Progenitor cell of endocrine pancreas (in vitro differentiated cells): Measurements from ENCODE around the gene MIGA2. TPM values are rescaled to one million over a fixed set of nuclear protein-coding genes. Genes with fewer than 3 reads are reported as not detected.
"Not testable (repeated sequence)": the region's sequence is repeated elsewhere in the genome, so short reads cannot be mapped to it uniquely, and the experiment has no call there.

Experiments used
- DNase-seq: peaks from one replicate; pipeline ENCODE4 v3.0.0; 2021; ENCODE audit warnings: low spot score; ENCODE audit not compliant: unreplicated experiment
- H3K27ac Mint-ChIP-seq: 2 replicates; pipeline ENCODE4 v1.8.0; 2021; ENCODE audit warnings: mild to moderate bottlenecking, moderate library complexity, mixed read lengths
- H3K27me3 Mint-ChIP-seq: 2 replicates; pipeline ENCODE4 v1.8.0; 2021; ENCODE audit warnings: mixed read lengths
- H3K36me3 Mint-ChIP-seq: 2 replicates; pipeline ENCODE4 v1.8.0; 2022; ENCODE audit warnings: mixed read lengths; ENCODE audit not compliant: insufficient read depth
- H3K4me1 Mint-ChIP-seq: 2 replicates; pipeline ENCODE4 v1.8.0; 2021; ENCODE audit warnings: low read depth, mixed read lengths
- H3K4me3 Mint-ChIP-seq: 2 replicates; pipeline ENCODE4 v1.8.0; 2021; ENCODE audit warnings: low read depth, mild to moderate bottlenecking, moderate library complexity, mixed read lengths
- H3K9me3 Mint-ChIP-seq: 2 replicates; pipeline ENCODE4 v1.8.0; 2021; ENCODE audit warnings: low read depth, mixed read lengths
- CTCF ChIP-seq: fragments of 200-600 bp; sonication (generic); IDR thresholded peaks from one replicate; pipeline ENCODE4 v1.5.0; 2021; ENCODE audit warnings: antibody characterized with exemption, mild to moderate bottlenecking; ENCODE audit not compliant: unreplicated experiment
- total RNA-seq: library from RNA; stranded (reverse); gene quantifications from 2 replicates; pipeline ENCODE4 v1.2.1, GENCODE V29; 2021

MIGA2 gene
- total RNA-seq, 1 donor from 2014 or later: 45.4 TPM

DNA sequence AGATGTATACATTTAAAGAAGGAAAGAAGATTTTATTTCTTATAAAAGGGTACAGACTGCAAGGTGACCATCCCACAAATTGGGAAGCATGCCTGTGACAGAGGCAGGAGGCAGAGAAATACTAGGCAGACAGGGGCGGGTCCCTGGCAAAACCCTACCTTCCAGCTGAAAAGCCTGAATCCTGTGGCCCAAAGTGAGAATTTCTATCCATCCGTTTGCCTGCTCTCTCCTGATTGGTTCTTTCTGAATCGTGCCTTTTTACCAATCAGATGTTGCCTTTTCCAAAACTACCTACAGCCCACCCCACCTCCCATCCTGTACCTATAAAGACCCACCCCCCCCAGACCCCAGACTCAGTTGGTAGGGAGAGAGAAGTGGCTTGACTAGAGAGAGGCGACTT, 4.9 kb upstream of the MIGA2 start:
- H3K4me3 Mint-ChIP-seq: no peak overlapping the region
- DNase-seq: no peak
- H3K27me3 Mint-ChIP-seq: no peaks in the 10 kb centered on the region
- no peak overlapping the region for H3K27ac Mint-ChIP-seq
- peaks cover 12% of the 10 kb centered on the region for H3K4me1 Mint-ChIP-seq
- H3K9me3 Mint-ChIP-seq: no peaks in the 10 kb centered on the region
- no peak for TF ChIP-seq CTCF
- H3K36me3 Mint-ChIP-seq: no peaks in the 10 kb centered on the region

GRCh38 chr9:129032541-129033159, 3.8 kb upstream of the MIGA2 start:
- DNase-seq: no peak
- no peaks in the 10 kb centered on the region for H3K27me3 Mint-ChIP-seq
- H3K4me3 Mint-ChIP-seq: no peak overlapping the region
- TF ChIP-seq CTCF: no peak
- no peaks in the 10 kb centered on the region for H3K9me3 Mint-ChIP-seq
- H3K36me3 Mint-ChIP-seq: no peaks in the 10 kb centered on the region
- H3K4me1 Mint-ChIP-seq: peaks cover 15% of the 10 kb centered on the region
- H3K27ac Mint-ChIP-seq: no peak overlapping the region

DNA sequence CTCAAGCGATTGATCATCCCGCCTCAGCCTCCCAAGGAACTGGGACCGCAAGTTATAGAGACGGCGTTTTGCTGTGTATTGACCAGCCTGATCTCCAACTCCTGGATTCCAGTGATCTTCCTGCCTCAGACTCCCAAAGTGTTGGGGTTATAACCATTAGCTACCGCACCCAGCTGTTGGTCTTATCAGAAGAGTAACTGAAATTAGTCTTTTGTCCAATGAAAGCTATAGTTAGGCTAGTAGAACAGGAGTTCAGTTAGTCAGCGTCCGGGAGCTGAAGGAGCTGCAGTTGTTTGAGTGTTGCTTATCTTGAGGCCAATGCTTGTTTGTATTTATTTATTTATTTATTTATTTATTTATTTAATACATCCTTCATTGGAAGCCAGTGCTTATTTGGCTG, 3.2 kb upstream of the MIGA2 start:
- no peaks in the 10 kb centered on the region for H3K9me3 Mint-ChIP-seq
- no peaks in the 10 kb centered on the region for H3K36me3 Mint-ChIP-seq
- no peak for TF ChIP-seq CTCF

GRCh38 chr9:129035838-129036237, 588 bp upstream of the MIGA2 start:
- DNase-seq, H3K27me3 Mint-ChIP-seq, H3K36me3 Mint-ChIP-seq, H3K9me3 Mint-ChIP-seq: not testable (repeated sequence)
- Mint-ChIP-seq H3K27ac (peak overlapping the region; percentile 86), H3K4me1 (peaks cover 11% of the 10 kb centered on the region), H3K4me3 (peak overlapping the region; percentile 93)

More for the DNA sequence above, 3.2 kb upstream of the MIGA2 start:
- Mint-ChIP-seq H3K27ac (no peak overlapping the region), H3K27me3 (no peaks in the 10 kb centered on the region), H3K4me1 (peaks cover 15% of the 10 kb centered on the region), H3K4me3 (no peak overlapping the region)
- no peak for DNase-seq

DNA sequence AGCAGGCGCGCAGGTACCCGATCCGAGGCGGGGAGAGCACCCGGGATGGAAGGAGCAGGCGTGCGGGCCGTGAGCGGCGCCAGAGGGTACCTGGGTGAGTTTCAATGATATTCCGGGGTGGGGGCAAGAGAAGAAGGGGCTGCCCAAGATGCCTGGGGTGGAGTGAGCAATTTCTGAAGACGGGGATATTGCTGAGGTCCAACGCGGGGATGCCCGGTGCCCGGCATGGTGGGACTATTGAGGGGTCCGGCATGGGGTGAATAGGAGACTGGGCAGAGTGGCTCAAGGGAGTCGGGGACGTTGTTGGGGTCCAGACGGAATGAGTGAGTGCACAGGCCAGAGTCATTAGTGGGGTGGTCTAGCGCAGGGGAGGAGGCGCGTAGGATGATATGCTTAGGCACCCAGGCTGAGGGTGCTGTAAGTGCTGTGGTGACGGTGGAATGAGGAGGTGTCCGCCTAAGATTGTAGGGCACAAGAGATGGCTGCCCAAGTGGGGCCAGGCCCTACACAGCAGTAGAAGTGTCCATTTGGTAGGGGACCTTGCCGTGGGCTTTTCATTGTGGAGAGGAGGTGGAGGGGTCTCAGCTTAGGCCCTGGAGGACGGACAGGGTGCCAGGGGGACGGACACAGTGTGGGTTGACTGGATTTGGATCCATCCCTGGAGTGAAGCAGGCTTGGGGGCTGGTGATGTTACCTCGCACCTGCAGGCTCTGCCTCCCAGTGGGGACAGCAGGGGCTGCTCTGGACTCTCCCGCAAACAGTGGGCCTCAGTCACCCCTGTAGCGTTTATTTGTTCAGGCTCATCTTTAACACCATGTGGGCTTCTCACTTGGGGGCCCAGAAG, 719 bp downstream of the MIGA2 start:
- no peak for DNase-seq
- TF ChIP-seq CTCF: no peak
- Mint-ChIP-seq H3K36me3 (peaks cover 1% of the 10 kb centered on the region), H3K27me3 (no peaks in the 10 kb centered on the region), H3K4me1 (peaks cover 11% of the 10 kb centered on the region), H3K9me3 (no peaks in the 10 kb centered on the region), H3K4me3 (peak overlapping the region; percentile 93), H3K27ac (peak overlapping the region; percentile 86)

- peaks cover 11% of the 10 kb centered on the region for H3K4me1 Mint-ChIP-seq
- H3K27me3 Mint-ChIP-seq: no peaks in the 10 kb centered on the region
- TF ChIP-seq CTCF: no peak
- H3K9me3 Mint-ChIP-seq: no peaks in the 10 kb centered on the region
- no peak for DNase-seq
- H3K4me3 Mint-ChIP-seq: peak overlapping the region; percentile 93
- H3K27ac Mint-ChIP-seq: no peak overlapping the region
- H3K36me3 Mint-ChIP-seq: peaks cover 7% of the 10 kb centered on the region
Measured at GRCh38 chr9:129037767-129038098, 1.3 kb downstream of the MIGA2 start.
